HUDEP-2 (cell line): Measurements from ENCODE around the gene ATRNL1.
"Not testable (repeated sequence)": the region's sequence is repeated elsewhere in the genome, so short reads cannot be mapped to it uniquely, and the experiment has no call there.

Source experiments
- DNase-seq, 76 experiments: peaks; one replicate each; lab custom pipeline; 2025; ENCODE audit not compliant: unreplicated experiment in 76 of 76; lab: John Stamatoyannopoulos, UW

Gene ATRNL1

DNA sequence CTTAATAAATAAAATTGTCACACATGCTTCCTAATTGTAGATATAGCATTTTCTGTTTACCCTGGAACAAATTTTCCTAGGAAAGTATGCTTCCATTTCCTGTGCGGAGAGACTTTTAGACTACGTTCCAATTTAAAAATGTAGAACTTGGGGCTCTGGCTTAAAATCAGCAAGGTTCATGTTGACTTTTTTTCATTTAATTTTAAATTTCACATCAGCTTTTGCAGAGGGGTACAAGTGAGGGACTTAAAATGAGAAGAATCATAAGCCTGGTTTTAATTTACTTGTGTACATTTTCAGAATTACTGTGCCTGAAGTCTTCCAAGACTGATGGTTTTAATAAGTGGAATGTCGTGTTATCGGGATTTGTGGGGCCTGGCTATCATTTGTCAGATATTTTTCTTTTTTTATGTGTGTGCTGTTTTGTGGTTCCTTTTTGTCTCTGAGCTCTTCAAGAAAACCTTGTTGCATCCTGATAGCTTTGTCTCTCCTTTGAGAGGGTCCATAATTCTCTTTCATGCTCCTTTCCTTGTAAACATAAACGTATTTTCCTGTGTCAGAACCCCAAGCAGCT is 8.8 kb upstream of the ATRNL1 start:
- DNase-seq: no peak

DNA sequence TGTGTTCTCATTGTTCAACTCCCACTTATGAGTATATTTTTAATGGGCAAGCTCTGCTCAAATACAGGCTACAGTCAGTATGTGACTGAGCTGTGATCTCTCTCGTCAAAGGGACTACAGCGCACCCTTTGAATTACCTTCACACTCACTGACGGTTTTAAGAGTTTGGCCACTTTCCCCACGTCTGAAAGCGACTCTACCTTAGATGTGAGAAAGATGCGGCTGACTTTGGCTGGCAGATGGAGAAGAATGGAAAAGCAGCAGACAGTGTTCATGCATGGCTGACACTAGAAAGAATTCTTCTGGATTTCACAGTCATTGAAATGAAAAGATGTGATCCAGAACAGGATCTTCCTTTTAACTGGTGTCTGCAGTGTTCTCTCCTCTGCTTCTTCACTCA is 2.0 kb upstream of the ATRNL1 start:
- DNase-seq: no peak

DNA sequence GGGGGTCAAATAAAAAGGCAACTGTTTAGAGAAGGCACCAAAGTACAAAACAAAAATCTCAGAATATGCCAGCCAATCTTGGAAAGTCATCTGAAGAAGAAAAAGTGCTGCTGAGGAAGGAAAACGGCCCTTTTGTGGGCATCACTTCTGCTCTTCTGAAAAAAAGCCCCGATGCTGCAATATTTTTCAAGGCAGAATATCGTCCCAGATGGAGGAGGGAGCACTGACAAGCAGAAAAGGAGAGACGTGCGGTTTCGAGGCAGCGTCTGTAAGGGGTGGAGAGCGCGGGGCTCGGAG is 959 bp upstream of the ATRNL1 start:
- DNase-seq: no peak

GRCh38 chr10:115092555-115093285 is 445 bp upstream of the ATRNL1 start:
- DNase-seq: no peak

DNA sequence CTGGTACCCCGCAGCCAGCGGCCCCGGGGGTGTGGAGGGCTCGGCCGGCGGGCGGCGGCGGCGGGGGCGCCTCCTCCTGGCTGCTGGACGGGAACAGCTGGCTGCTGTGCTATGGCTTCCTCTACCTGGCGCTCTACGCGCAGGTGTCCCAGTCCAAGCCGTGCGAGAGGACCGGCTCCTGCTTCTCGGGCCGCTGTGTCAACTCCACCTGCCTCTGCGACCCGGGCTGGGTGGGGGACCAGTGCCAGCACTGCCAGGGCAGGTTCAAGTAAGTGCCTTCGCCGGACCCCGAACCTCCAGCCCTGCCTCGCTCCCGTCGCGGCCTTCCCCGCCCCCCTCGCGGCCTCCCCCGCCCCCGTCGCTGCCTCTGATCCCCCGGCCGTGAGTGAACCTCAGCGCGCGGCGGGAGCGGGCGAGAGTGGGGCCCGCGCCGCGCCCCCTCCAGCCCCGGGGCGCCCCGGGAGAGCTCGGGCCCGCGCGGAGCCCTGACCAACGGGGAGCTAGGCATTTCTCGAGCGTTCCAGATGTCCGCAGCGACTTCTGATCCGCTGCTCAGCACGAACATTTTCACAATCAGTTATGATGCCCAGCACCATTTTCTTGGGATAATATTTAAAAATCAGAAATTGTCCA is 727 bp downstream of the ATRNL1 start:
- DNase-seq: no peak

- no peak for DNase-seq
Observed at GRCh38 chr10:115094416-115095140, 1.4 kb downstream of the ATRNL1 start.

- no peak for DNase-seq
Observed at GRCh38 chr10:115095758-115096157, 2.6 kb downstream of the ATRNL1 start.

DNA sequence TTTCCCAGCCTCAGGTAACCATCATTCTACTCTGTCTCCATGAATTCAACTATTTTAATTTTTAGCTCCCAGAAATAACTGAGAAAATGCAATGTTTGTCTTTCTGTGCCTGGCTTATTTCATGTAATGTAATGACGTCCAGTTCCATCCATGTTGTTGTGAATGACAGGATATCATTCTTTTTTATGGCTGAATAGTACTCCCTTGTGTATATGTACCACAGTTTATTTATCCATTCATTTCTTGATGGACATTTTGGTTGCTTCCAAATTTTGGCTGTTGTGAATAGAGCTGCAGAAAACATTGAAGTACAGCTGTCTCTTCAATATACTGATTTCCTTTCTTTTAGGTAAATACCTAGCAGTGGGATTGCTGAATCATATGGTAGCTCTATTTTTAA is 10.5 kb downstream of the ATRNL1 start:
- DNase-seq: no peak

- DNase-seq: not testable (repeated sequence)
Observed at GRCh38 chr10:115105411-115105810, 12.2 kb downstream of the ATRNL1 start.

DNA sequence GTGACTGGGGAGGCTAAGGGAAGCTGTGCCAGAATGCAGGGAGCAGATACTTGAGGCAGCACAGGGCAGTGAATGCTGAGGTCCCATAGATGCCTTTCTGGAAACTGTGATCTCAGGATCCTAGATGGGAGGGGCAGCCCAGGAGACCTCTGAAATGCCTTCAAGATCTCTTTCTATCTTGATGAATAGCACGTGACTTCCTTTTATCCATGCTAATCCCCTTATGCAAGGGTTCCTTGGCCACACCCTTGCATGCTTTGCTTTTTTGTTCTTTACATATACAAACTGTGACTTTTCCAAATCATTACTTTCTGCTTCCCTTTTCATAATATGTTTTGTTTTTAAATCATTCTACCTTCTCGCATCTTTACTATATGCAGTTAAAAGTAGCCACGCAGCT is 14.7 kb downstream of the ATRNL1 start:
- no peak for DNase-seq

- no peak for DNase-seq
Observed at GRCh38 chr10:115117301-115117700, 24.1 kb downstream of the ATRNL1 start.

DNA sequence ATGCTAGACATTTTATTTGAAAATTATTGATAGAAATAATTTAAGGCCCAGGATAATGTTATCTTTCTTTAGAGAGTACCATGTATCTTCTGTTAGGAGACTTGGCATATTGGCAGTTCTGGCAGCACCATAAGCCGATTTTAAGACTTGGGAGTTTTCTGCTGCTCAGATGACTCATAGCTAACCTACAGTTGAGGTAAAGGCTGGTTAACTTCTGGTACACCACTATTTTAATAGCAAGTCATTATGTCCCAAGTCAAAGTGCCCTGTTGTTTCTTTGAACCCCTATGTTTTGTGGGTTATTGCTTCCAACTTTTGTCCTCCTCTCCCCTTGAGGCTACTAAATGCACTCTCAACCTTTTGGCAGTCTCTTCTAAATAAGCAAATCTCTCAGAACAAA is 25.2 kb downstream of the ATRNL1 start:
- DNase-seq: no peak

DNA sequence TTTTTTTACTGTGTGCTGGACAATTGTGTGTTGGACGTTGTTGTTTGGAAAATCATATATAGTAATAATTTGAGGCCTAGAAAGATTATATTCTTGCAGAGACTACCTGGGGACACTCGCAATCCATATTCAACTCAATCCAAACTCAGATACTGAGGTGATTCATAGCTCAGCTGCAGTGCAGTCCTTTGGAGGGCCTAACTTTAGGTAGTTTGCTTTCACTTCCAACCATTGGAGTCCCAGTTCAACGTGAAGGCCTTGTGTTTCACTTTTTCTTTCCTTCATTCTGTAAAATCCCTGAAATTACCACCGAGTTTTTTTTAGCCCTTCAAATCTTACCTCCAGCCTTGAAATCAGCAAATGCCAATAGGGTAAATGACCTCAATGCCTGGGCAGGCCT is 32.3 kb downstream of the ATRNL1 start:
- DNase-seq: no peak

GRCh38 chr10:115129752-115130151 is 36.6 kb downstream of the ATRNL1 start:
- peak in 5 of 76 experiments; percentile 7 to 25 (median 11) for DNase-seq

DNA sequence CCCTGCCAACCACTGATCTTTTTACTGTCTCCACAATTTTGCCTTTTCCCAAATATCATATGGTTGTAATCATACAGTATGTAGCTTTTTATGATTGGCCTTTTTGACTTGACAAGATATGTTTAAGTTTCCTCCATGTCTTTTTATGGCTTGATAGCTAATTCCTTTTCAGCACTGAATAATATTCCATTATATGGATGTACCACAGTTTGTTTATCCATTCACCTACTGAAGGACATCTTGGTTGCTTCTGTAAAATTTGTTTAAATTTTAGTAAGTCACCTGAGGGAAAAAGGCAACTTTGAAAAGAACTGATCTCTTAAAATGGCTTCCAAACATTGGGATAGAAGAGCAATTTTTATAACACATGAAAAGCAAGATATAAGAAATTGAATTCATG is 43.5 kb downstream of the ATRNL1 start:
- no peak for DNase-seq

DNA sequence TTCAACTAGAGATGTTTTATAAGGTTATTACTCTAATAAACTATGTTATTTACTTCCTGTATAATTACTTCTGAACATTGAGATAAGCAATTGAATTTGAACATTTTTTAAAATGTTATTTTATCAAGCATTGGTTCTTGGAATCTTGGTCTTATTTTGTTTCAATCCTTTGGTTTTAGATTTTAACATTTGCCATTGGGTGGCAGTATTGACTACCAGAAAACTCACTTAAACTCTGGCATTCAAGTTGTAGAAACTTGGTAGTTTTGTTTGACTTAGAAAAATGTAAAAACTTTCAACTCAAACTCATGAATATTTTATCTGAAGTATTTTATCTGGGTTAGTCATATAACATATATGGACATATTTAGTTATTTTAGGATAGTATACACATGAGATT is 48.1 kb downstream of the ATRNL1 start:
- peak in 1 of 76 experiments; percentile 1 for DNase-seq

DNA sequence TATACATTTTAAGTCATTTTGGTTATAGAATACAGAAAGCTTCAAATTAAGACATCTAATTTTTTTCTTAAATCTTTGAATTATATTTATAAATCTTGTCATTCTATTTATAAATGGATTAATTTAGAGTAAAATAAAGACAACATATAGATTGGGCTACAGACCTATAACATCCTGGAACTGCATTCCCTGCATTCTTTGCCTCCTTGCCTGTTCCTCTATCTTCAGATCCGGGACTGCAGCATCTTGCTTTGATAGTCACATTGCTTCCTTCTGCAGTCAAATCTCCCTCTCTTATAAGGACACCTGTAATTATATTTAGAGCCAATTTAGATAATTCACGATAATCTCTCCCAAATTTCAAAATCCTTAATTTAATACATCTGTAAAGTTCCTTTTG is 64.2 kb downstream of the ATRNL1 start:
- no peak for DNase-seq

DNA sequence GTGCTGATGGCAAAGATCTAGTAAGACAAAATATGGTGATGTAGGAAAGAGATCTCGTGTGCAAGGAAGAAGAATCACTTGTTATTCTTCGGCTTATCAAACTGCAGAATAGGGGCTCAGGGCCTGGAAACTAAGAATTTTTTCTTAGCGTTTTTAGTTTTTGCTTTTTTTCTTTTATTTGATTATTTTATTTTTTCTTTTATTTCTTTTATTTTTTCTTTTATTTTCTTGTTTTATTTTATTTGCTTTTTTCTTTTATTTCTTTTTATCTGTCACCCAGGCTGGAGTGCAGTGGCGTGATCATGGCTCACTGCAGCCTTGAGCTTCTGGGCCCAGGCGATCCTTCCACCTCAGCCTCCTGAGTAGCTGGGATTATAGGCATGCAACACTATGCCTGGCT is 70.0 kb downstream of the ATRNL1 start:
- DNase-seq: no peak

GRCh38 chr10:115164220-115164619 is 71.1 kb downstream of the ATRNL1 start:
- DNase-seq: no peak

- DNase-seq: no peak
Observed at GRCh38 chr10:115167751-115168150, 74.6 kb downstream of the ATRNL1 start.

DNA sequence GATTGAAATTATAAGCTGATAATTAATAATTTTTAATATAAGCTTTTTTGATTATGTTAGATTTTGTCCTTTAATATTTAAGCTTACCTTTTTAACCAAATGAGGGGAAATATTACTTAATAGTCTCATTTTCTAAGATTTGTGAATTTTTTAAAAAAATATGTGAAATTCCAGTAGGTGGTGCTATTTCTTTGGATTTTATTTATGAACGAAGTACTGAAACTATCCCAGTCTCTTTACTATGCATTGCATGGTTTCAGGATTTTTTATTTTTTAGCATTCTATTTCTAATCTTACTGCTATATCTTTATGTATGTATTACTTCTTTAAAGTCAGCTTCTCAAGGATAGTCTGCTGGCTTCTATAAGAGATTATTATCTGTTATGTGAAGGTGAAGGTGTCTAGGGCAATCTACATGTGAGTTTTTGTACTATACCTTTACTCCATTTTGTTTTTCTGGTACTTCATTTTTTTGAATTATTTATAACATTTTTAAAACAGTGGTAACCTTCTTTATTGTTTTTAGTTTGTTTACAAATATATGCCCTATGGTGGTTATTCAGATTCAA is 78.3 kb downstream of the ATRNL1 start:
- peak in 3 of 76 experiments; percentile 2 to 8 (median 4) for DNase-seq
